Activated T-cell treated with anti-CD3 and anti-CD28 coated beads, Interleukin-2, amount 50 U/mL, for 48 hours (primary cell): ENCODE data around the gene GSE1.
"Not testable (repeated sequence)": the region's sequence is repeated elsewhere in the genome, so short reads cannot be mapped to it uniquely, and the experiment has no call there.

ENCODE experiments used
- DNase-seq, 2 experiments: peaks; one replicate each; pipeline ENCODE4 v3.0.0-alpha.2; 2020

The GSE1 gene

DNA sequence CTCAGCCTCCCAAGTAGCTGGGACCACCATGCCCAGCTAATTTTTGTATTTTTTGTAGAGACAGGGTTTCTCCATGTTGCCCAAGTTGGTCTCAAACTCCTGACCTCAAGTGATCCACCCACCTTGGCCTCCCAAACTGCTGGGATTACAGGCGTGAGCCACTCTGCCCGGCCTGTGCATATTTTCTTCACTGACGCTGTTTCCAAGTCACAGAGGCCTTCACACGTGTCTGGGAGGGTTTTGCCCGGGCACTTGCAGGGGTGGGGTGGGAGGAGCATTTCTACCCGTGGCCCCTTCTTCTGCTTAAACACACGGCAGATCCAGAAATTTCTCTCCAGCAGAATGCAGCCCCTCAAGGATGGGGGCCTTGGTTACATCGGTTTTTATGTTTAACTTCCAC lies 20.8 kb upstream of the GSE1 start:
- DNase-seq: not testable (repeated sequence)

DNA sequence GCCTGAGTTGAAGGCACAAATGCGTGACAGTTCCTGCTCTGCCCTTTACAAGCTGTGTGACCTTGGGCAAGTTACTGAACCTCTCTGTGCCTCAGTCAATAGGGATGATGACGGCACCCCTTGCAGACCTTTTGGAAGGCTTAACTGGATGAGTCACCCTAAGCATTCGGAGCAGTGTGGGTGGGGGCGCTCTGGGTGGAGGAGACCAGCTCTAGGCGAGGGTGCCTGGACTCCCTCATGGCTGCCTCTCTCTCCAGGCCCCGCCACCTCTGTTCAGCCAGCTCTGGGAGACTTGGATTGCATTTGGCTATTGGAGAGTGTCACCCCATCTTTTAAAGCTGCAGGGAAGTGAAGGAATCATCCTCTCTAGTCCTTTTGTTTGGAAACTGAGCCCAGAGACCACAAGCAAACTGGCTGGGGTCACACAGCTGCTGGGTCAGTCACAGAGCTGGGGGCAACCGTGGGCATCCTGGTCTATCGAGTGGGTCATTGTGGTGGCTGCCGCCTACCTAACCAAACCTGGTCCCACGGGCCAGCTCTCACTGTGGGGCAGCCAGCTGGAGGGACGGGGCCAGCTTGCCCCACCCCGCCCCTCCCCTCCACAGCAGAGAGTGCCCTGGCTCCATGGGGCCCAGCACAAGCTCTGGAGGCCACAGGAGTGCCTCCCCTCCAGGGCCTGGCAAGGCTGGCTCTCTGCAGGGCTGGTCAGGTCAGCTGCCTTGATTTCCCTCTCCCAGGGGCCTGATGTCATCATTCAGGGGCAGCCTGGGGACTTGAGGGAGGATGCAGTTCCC lies 20.2 kb upstream of the GSE1 start:
- DNase-seq: no peak

DNA sequence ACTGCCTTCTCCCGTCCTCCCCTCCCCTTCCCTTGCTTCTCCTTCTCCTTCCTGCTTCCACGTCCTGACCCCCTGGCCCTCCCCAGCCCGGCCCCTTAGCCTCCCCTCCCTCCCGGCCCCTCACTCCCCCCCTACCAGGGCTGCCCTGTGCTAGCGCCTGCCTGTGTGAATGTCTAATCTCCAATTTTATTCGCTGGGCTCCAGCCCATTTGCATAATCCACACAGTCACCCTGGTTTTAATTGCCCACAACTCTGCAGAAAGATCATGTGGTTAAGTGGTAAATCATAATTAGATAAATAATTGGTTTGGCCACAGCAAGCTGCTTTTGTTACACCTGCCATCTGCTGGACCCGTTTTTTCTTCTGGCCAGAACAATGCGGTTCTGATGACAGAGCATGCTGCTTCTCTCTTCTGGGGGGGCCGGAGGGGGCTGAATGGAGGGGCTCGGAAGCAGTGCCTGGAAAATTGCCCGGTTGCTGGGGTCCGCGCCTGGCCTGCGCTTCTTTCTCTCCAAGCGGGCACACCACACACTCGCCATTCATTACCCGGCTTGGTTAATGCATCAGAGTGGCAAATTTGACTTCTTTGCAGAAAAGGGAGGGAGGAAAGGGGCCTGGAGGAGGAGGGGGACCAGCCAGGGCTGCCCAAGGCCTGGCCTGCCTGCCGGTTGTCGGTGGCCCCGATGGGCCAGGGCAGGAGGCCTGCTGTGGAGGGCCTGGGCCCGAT lies 19.5 kb upstream of the GSE1 start:
- no peak for DNase-seq

GRCh38 chr16:85594273-85594977 lies 18.7 kb upstream of the GSE1 start:
- DNase-seq: no peak

GRCh38 chr16:85594978-85595661 lies 18.0 kb upstream of the GSE1 start:
- DNase-seq: no peak

GRCh38 chr16:85595812-85596502 lies 17.2 kb upstream of the GSE1 start:
- DNase-seq: no peak

DNA sequence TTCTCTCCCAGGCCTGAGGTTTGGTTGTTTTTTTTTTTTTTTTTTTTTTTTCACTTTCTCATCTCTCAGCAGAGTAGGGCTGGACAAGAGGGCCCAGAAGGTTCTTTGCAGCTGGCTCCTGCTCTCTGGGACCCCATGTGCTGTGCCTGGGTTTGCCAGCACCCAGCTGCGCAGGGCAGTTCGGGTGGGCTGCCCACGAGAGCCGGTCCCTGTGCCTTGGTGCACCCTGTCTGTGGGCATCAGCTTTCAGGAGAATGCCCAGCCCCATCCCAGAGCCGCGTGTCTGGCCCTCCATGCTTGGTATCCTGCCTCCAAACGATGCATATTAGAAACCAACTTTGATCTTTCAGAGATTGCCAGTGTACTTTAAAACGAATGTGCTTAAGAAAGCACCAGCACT lies 15.0 kb upstream of the GSE1 start:
- DNase-seq: no peak

DNA sequence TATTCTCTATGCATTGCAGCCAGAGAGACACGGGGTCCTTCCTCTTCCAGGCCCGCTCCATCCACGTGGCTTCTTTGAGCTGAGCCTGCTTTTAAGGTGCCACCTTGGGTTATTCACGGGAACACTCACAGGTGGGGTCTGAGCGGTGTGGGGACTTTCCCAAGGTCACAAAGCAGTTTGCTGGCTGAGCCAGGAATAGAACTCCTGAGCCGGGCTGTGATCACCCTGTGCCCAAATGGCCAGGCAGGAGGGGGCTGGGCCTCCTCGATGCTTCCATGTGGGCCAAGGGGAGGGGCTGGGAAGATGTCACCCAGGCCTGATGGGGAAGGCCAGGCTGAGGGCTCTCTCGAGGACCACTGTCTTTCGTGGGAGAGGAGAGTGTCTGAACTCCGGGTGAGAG lies 13.0 kb upstream of the GSE1 start:
- no peak for DNase-seq

DNA sequence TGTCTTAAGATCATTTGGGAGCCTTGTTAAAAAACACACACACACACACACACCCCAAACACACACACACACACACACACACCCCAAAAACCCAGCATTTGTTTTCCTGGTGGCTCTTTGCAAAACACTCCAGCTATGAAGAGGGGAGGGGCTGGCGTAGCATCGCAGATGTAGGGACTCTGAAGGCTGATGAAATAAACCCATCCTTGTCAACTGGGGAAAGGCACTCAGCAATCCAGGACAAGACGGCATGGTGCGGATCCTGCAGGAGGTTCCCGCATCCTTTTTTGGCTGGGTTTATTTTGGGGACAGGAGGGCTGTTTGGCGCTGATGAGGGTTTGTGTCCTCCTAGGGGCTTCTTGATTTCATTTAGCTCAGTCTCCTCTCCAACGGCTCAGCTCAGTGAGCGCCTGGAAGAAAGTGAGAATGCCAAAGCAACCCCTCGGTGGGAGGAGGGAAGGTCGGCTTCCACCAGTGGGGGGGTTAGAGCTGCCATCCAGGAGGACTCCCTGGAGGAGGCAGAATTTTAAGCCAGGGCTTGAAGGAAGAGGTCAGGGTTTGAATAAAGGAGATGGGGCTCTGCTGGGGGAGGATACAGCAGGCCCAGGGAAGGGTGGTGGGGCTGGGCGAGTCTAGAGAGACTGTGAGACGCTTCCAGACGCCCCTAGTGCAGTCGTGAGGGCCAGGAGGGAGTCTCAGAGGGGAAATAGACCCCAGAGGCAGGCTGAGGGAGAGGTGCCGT lies 12.4 kb upstream of the GSE1 start:
- DNase-seq: no peak

- DNase-seq: no peak
Observed at GRCh38 chr16:85601272-85601639, 11.9 kb upstream of the GSE1 start.

DNA sequence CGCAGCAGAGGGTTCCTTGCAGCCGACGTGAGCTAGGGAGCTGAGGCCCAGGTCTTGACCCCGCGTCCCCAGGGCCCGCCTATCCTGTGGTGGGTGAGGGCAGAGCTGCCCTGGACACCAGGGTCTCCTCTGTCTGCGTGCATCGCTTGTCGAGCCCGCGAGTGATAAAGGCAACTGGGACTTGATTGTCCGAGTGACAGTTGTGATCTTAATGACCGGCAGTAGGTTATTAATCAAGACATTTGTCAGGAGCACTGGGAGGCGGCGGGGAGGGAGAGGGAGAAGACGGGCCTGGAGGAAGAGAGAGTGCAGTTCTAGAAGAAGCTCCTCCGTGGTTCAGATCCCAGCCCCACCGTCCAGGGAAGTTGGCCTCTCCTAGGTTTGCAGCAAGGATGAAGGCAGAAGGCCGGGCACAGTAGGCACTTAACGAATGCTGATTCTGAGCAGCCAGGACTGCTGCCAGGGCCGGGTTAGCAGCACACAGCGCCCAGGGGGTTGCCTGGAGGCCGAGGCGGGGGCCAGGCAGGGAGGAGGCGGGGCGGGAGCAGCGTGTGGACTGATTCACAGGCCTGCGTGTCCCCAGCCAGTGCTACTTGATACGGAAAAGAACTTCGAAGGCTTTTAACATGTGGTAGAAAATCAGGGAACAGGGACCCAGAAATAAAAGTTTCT lies 11.3 kb upstream of the GSE1 start:
- DNase-seq: no peak

- DNase-seq: no peak
Observed at GRCh38 chr16:85602402-85603202, 10.5 kb upstream of the GSE1 start.

DNA sequence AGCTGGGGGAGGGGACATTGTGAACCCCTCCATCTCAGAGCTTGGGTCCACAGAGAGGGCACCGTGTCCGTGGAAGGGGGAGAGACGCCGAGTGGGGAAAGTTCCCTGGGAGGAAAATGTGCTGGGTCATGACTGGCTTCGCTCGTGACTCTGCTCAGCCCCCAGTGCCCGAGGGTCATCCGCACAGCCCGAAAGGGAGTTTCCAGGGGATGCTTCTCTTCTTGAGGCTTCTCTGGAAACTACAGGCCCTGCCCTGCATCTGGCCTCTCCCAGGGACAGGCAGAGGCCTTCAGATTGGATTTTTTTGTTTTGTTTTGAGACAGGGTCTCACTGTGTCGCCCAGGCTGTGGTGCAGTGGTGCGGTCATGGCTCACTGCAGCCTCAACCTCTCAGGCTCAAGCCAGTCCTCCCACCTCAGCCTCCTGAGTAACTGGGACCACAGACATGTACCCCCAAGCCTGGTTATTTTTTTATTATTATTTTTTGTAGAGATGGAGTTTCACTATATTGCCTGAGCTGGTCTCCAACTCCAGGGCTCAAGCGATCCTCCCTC lies 9.8 kb upstream of the GSE1 start:
- DNase-seq: no peak

DNA sequence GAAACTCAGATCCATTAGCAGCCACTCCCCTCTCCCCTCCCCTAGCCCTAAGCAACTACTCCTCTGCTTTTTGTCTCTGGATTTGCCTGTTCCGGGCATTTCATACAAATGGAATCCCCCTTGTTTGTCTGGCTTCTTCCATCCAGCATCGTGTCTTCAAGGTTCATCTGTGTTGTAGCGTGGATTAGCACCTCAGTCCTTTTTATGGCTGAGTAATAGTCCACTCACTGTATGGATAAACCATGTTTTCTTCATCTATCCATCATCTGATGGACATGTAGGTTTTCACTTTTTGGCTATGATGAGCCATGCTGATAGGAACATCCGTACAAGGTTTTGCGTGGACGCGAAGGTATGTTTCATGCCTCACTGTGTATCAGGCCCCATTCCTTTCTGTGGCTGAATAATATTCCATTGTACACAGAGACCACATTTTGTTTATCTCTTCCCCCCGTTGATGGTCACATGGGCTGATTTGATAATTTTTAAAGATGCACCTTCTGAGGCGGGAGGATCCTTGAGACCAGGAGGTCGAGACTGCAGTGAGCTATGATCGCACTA lies 8.9 kb upstream of the GSE1 start:
- DNase-seq: no peak

GRCh38 chr16:85605051-85605911 lies 7.8 kb upstream of the GSE1 start:
- no peak for DNase-seq

DNA sequence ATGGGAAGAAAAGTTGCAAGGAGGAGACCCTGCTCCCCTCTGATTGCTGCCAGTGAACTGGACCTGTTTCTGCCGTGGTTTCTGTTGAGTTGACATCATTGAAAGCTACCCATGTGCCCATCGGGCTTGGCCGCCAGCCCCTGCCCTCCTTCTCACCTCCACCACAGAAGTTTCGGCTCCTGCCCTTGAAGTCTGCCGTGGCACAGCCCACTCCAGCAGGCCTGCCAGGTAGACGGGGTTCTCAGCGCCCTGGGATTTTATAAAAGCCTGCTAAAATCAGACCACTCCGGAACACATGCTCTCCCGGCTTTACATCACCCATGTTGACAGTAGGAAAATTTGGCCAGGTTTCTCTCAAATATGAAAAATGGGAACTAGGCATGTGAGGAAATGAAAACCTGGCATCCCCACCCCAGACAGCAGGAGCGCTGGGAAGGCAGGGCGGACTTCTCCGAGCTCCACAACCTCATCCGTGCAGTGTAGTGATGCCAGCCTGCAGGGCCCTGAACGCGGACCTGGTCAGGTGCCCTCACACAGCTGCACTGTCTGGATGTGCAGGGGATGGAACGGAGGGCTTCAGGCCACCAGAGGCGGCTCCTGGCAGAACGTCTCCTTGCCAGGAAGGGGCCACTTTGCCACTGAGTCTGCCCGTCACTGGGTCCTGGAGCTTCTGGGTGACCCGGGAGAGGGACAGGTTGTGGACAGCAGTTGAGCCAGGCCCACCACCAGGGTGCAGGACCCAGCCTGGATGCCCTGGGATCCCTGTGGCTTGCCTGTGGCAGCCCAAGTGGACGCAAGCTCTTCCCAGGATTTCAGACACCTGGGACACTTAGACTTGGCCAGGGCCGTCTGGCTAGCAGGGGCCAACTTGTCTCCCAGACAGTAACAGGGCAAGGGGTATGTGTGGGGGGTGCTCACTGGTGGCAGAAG lies 6.9 kb upstream of the GSE1 start:
- no peak for DNase-seq

DNA sequence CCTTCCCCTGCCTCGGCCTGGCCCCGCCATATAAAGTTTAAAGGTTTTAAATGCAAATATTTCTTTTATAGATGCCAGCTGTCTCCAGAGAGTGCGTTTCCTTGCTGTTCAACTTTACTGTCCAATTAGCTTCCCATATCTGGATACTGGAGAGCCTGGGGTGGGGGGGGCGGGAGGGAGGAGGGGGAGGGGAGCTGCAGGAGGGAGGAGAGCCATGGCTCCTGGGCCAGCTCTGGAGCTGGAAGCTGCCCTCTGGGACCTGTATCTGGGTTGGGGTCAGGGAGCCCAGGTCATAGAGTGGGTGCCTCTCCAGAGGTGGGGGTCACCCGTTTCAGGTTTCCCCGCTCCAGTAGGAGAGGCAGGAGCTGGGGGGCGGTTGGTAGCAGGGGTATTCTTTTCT lies 6.2 kb upstream of the GSE1 start:
- no peak for DNase-seq

DNA sequence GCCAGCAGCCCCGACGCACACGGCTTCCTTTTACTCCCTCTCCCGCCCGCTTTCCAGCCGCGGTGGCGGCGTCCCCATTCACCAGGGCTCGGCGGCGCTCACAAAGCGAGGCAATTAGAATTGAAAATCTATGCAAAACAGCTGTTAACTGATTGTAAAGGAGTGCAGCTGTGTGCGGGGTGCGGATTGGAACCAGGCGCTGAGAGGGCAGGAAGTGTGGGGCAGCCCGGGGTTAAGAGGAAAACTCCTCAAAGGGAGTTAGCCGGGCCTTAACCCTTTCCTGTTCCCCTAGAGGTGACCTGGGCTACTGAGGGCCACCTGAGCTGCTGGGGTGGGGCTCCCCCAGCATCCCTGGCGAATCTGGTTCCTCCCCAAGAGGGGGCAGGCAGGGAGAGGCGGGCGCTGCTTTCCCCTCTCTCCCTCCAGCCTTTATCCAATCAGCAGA lies 5.8 kb upstream of the GSE1 start:
- DNase-seq: no peak
